GM18873 (cell line): ENCODE results near the gene CDK5R1.

Experiments
- ATAC-seq: cut with Tn5 transposase; IDR thresholded peaks from one replicate; pipeline ENCODE4 v1.9.1; 2021; ENCODE audit warnings: mild to moderate bottlenecking, moderate library complexity, moderate number of reproducible peaks; ENCODE audit not compliant: unreplicated experiment, low FRiP score

The CDK5R1 gene

DNA sequence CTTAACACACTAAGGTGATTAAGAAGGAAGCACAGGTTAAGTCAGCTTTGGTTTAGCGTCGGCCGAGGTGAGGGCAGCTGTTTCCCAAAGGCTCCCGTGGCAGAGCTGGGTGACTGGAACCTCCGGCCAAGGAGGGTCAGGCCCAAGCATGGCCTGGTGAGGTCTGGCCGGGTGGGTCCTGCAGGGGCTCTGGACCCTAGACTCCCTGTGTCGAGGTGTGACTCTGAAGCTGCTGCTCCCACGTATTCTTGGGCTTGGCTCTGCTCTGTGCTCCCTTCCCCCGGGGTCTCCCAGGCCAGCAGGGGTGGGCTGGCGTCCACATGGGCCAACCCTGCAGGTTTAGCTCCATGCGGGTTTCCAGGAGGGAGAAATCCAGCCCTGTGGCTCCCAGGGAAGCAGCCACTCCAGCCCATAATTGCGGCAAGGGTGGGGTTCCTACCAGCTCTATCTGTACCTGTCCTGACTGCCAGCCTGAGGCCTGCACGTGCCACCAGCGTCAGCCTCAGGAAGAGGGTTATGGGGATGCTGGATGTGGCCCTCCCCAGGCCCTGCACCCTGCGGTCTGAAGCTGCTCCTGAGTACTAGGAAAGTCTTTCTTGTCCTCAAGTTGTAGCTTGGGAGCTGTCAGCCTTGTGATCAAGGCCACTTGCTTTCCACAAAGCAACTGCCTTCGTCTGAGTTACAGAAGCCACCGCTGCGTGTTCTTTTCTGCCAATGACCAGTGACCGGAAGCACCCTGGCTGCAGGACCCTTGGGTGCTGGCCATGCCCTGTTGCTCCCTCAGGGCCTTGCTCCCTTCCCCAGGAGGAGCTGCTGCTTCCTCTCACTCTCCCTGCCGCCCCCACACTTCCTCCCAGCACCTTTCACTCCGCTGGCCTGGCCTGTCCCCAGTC lies 4.8 kb downstream of the CDK5R1 start:
- ATAC-seq, result no peak

DNA sequence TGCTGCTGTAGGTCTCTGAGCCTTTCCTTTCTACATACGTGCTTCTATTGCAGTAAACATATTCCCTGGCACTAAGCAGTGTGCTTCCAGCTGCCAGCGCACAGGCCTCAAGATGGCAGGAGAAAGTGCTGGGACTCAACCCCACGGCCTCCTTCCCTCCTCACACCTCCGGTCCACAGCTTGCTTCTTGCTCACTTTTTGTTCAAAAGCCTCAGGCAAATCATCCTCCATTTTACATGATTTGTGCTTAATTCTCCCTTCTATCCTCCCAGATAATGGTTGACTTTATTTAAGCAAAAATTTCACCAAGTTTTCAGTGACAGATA lies 5.4 kb downstream of the CDK5R1 start:
- ATAC-seq, result no peak

DNA sequence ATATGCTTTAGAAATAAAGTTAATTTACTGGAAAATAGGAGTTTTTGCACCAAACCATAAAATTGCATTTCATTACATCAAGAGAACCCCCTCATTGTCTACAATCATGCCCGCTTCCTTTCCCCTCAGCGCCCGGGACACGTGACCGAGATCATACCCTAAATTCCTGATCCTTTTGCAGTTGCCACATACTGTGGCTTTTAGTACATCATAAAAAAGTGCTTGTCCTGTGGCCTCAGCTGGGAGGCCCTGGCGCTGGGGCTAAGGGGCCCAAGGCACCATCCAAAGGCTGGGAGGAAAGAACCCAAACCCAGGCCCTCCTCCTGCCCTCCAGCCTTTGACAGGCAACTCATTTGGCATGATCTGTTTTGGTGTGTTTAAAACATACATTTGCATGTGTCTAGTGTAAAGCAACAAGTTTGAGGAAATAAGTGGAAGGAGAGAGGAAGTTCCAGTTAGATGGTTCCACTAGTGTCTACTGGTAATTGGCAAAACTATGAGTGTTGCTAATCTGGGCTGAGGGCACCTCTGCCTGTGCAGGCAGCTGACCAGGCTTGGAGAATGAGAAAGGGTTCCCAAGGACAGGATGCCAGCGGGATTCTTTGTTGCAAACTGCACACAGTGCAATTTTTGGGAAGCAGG lies 6.0 kb downstream of the CDK5R1 start:
- ATAC-seq, result no peak

- ATAC-seq, result no peak
Measured at GRCh38 chr17:32493571-32493970, 6.8 kb downstream of the CDK5R1 start.

DNA sequence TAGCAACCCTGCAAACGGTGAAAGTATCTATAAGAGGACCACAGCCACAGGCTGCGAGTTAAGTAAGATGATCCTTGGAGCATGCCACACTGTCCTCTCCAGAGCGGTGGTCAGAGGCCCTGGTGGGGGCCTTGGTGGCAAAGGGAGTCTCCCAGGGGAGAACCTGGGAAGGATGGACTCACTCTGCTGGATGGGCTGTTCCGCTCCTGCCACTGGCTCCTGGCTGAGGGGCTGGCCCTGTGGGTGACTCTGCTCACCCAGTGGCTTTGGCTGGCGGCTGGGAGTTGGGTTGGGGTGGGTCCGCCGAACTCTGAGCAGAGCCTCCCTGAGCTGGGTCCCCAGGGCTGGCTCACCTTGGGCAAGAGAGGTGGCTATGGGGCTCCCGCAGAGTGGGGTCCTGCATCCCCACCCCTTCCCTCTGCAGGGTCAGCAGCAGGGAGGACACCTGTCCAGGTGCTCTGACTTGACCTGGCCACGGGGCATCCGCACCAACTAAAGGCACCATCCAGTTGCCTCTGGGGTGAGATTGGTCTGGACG lies 7.3 kb downstream of the CDK5R1 start:
- no peak for ATAC-seq

DNA sequence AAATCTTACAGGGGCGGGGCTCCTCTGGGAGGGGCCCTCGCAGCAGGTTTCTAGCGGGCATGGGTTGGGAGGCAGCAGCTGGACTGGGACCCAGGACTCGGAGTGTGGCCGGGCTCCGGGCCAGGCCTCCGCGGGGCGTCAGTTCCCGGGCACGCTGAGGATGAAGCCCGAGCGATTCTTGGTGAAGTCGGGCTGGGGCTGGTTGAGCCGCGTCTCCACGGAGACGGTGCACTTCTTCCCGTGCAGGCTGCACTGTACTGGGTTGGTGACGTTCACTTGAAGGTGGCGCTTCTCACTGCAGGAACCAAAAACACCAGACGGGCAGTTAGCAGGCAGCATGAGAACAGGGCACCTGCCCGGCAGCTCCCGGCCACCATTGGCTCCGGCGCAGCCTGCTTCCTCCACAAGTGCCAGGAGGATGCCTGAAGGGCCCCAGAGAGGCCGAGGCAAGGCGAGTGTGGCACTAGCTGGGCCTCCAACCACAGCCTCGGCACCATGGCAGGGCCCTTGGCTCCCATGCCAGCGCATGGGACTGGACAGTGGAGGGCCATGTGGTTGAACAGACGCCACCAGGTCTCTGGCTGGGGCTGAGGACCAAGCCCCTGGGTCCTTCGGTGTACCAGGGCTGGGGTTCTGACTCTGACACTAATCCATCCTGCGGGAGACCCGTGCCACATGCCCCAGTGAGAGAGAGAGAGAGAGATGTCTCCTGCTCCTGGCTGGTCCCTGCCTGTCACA lies 8.0 kb downstream of the CDK5R1 start:
- no peak for ATAC-seq

DNA sequence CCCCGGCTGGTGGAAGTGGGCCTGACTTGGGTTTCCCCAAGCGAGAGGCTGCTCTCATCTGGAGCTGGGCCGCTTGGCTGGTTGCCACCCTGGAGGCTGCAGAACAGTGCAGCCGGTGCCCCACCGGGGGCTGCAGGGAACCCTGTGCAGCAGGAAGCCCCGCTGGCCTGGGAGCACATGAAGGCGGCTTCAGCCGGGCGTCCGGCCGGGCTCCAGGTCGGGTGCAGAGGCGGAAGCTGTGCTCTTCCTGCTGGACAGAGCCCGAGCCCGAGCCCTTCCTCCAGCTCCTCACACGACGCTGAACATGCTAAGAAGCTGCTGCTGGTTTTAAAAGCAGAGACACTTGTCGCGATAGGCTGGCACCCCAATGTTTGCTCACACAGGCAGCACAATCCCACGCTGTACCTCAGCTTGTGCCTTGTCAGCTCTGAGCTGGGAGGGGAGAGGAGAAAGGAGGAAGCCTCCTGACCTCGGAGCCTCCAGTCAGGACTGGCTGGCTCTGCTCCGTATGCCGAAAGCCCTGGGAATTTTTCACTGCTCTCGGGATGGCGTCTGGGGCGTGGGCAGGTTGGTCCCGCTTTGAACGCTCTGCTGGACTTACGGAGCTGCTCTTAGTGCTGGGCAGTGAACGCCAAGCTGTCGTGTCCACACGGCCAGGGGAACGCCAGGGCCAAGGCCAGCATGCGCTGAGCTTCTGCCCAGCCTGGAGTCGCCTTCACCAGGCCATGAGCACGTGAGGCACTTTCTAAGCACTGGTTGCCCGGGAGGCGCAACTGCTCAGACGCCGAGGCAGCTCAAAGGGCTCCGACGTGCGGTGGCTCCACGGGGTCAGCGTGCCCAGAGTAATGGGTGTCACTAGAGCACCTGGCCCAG lies 8.8 kb downstream of the CDK5R1 start:
- no peak for ATAC-seq

- no peak for ATAC-seq
Measured at GRCh38 chr17:32496395-32497073, 9.7 kb downstream of the CDK5R1 start.

DNA sequence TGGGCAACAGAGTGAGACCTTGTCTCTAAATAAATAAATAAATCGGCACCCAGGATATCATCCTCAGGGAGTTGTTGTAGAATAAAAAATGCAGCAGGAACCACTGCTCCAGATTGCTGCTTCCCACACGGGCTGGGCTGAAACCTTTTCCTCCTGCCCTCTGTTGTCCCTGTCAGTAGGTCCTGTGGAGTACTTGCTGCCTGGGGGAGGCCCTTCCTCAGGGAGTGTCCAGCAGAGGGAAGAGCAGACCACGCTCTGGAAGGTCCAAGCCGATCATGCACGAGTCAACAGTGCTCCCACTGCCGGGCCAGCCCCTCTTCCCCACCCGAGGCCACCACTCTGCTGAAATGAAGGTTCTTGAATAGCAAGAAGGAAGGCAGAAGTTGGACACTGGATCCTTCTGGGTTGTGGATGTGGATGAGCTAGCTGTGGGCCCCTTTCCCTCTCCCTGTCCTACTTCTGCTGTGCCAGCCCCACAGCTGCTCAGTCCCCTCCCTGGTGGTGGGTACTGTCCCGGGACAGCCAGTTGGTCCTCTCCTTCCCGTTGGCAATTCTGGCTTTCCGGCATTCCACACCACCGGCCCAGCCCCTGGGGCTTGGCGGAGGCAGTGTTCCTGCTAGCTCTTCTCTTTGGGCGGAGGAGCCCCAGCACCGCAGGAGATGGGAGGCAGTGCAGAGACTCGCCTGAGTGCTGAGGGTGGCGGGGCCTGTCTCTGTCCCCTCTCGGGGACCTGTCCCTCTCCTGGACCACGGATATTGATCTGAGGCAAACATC lies 10.8 kb downstream of the CDK5R1 start:
- ATAC-seq, result no peak

DNA sequence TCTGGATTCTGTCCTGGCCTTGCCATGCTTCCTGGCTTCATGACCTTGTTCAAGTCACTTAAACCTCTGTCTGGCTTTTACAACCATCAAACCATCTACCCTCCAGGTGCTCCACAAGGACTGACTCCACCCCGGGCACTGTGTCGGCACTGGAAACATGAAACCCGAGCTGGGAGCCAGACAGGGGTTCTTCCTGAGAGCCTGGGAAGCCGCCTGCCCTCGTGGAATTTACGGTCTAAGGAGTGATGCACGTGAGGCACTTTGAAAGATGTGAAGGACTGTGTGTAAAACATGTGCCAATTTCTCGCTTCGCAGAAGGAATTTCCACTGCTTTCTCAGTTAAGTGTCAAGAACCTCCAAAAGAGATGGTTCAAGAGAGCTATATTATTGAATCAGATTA lies 11.6 kb downstream of the CDK5R1 start:
- no peak for ATAC-seq

GRCh38 chr17:32502013-32502412 lies 15.2 kb downstream of the CDK5R1 start:
- no peak for ATAC-seq

DNA sequence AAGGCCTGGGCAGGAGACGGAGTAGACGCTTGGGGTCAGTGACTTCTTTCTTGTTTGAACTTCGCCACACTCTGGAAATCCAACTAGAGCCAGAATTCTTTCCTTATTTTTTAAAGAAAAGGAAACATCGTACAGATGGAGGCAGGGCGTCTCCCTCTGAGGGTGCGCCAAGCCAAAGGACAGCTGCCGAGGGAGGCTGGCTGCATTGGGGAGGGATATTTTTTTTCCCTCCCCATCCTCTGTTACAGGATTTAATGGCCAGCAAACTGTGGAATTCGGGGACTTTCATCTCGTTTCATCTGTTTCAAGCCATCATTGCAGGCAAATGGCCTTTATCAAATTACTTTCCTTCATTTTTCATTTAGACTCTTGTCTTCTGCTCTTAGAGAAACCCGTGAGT lies 15.9 kb downstream of the CDK5R1 start:
- no peak for ATAC-seq

DNA sequence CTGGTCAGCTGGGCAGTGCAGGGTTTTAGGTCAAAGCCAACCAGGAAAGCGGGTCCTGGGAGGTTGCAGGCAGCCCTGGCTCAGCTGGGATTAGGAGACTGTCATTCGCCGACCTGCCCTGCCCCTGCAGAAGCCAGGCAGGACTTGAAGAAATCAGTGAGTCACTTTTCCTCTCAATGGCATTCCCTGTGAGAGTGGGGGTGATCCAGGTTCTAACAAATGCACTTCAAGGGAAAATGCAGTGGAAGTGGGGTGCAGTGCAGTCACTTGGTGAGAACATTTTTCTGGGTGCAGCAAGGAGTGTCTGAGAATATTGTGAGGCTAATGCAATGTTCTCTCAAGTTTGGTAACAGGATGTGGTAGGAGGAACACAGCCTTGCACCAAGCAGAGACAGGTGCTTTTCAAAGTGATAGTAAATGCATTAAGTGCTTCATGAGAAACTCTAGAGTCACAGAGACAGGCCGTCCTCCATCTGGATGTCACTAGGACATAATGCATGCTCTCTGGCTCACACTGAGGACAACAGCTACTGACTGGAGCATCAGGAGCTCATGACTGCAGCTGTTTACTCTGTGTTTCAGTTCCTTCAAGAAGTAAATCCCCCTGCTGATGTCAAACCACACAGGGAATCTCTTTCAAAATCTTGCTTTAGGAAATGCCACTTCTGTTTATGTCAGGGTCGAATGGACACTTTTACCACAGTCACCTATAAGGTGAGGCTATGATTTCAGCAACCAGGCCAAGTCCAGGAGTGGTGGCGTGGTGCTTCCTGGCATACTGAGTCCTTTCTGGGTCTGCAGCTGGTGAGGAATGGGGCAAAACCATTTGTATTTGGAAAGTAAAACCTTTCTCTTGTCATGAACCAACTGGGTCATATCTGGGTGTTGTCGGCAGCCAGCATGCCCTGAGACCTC lies 16.7 kb downstream of the CDK5R1 start:
- peak; percentile 88 for ATAC-seq

GRCh38 chr17:32504166-32504990 lies 17.6 kb downstream of the CDK5R1 start:
- no peak for ATAC-seq

DNA sequence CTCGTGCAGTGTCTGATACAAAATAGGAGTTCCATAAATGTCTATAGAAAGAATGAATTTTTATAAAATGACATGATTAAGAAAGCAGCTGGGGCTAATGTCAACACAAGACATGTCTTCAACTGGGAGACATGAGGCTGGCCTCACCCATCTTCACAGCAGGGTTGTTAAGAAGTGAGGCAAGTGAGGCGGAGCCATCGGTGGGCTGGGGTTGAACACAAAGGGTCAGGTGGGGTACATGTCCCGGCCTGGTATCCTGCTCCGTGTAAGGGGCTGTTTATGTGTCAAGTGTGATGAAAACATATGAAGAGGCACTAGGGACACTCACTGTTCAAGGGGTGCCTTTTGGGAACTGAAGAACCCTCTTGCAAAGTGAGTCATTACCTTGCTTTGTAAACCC lies 22.1 kb downstream of the CDK5R1 start:
- ATAC-seq, result no peak

DNA sequence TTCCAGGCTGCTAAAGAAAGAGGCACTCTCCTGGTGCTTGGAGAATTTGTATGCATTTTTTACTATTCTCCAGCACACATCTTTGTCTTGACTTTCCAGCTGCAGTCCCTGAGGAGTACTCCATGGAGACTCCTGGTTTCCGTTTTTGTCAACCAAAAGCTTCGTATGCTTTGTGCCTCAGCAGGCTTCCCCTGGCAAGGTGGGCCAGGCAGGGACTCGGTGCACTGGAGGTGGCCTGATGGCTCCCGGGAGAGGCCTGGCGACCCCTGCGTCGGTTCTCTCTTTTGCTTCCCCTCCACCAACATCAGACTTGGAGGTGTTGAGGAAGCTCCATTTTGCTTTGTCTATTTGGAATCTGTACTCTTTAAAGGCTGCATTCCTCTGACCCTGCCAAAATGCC lies 23.7 kb downstream of the CDK5R1 start:
- ATAC-seq, result no peak

- ATAC-seq, result no peak
Measured at GRCh38 chr17:32512328-32512727, 25.5 kb downstream of the CDK5R1 start.
